CMK (cell line): ENCODE results near the gene MCRS1.

Source experiments
- DNase-seq: peaks from one replicate; pipeline ENCODE4 v3.0.0-alpha.2; 2010; ENCODE audit warnings: low read depth

MCRS1 gene

GRCh38 chr12:49555631-49556390, 12.1 kb downstream of the MCRS1 start:
- no peak for DNase-seq

DNA sequence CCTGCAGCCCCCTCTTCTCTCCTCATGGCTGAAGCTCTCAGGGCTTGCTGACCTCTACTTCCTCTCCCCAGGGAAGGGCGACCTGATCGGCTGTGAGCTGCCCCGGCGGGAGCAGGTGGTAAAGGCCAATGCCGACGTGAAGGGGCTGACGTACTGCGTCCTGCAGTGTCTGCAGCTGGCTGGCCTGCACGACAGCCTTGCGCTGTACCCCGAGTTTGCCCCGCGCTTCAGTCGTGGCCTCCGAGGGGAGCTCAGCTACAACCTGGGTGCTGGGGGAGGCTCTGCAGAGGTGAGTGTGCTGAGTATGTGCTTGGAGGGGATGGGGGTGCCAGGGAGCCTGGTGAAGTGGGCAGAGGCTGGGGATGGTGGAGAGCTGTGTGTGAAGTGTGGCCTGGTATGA, 13.7 kb downstream of the MCRS1 start:
- no peak for DNase-seq

GRCh38 chr12:49553512-49554088, 14.3 kb downstream of the MCRS1 start:
- DNase-seq, result no peak

DNA sequence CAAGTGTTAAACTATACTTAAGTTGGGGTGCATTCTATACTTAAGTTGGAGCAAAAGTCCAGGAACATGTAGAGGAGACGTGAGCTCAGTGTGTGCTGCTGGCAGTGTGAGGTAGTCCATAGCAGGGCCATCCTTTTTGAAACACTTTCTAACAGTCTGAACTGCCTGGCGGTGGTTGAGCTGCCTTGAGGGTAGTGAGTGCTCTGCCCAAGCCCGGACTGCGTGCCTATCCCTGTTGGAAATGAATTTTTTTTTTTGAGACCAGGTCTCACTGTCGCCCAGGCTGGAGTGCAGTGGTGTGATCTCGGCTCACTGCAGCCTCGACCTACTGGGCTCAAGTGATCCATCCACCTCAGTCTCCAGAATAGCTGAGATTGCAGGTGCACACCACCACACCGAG, 15.0 kb downstream of the MCRS1 start:
- no peak for DNase-seq

- DNase-seq, result no peak
These were observed 15.5 kb downstream of the MCRS1 start for GRCh38 chr12:49552425-49552824.

GRCh38 chr12:49552014-49552413, 15.9 kb downstream of the MCRS1 start:
- no peak for DNase-seq

- no peak for DNase-seq
These were observed 17.2 kb downstream of the MCRS1 start for GRCh38 chr12:49550693-49551252.

GRCh38 chr12:49549735-49550692, 17.9 kb downstream of the MCRS1 start:
- DNase-seq, result no peak

DNA sequence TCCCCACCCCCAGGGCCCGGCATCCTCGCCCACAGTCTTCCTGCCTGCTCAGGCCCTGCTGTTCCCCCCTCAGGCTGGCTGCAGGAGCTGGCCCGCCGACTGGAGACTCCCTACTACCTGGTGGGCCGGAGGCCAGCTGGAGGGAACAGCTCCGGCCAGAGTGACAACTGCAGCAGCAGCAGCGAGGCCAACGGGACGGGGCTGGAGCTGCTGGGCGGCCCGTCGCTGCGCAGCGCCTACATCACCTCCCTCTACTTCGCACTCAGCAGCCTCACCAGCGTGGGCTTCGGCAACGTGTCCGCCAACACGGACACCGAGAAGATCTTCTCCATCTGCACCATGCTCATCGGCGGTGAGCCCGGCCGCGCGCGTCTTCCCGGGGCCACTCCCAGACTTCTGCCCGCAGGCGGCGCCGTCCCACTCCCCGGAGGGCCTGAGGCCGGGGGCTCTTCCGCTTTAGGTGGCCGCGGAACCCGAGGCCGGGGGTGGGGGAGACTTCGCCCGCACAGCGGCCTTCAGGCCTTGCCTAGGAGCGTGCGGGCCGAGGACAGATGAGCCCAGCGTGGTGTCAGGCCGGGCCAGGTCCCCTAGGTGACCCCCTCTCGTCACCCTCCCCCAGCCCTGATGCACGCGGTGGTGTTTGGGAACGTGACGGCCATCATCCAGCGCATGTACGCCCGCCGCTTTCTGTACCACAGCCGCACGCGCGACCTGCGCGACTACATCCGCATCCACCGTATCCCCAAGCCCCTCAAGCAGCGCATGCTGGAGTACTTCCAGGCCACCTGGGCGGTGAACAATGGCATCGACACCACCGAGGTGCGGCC, 18.9 kb downstream of the MCRS1 start:
- DNase-seq, result no peak

DNA sequence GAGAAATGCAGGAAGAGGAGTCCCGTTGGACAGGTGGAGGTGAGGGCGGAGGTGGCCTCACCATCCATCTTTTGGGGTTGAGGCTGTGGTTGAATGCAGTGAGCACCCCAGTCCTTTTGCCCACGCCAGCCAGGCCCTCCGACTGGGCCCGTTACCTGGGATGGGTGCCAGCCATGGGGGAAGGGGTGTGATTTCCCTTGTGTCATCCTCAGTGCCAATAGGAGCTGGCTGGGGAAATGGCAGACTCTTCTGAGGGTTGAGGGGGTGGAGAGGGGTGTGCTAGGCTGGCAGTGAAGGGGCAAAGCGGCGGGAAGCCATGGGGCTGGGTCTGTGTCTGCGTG, 19.5 kb downstream of the MCRS1 start:
- no peak for DNase-seq

GRCh38 chr12:49547090-49547690, 20.8 kb downstream of the MCRS1 start:
- no peak for DNase-seq

- DNase-seq, result no peak
These were observed 21.5 kb downstream of the MCRS1 start for GRCh38 chr12:49546481-49546880.

DNA sequence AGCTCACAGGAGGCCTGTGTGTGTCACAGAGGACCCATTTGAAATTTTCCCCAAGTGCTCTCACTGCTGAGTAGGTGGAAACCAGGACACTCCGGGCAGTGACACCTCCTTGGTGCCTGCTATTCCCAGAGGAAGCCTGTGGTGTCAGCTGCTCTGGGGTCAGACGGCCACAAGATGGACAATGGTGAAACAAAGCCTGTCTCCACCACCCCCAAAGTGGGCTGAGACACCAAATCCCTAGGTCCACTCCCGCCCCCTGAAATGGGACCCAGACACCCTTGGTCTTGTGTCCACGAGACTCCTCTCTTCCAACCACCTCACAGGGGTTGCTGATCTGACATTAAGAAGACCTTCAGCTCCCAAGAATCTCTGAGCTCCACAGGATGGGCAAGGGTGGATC, 22.1 kb downstream of the MCRS1 start:
- DNase-seq, result no peak

DNA sequence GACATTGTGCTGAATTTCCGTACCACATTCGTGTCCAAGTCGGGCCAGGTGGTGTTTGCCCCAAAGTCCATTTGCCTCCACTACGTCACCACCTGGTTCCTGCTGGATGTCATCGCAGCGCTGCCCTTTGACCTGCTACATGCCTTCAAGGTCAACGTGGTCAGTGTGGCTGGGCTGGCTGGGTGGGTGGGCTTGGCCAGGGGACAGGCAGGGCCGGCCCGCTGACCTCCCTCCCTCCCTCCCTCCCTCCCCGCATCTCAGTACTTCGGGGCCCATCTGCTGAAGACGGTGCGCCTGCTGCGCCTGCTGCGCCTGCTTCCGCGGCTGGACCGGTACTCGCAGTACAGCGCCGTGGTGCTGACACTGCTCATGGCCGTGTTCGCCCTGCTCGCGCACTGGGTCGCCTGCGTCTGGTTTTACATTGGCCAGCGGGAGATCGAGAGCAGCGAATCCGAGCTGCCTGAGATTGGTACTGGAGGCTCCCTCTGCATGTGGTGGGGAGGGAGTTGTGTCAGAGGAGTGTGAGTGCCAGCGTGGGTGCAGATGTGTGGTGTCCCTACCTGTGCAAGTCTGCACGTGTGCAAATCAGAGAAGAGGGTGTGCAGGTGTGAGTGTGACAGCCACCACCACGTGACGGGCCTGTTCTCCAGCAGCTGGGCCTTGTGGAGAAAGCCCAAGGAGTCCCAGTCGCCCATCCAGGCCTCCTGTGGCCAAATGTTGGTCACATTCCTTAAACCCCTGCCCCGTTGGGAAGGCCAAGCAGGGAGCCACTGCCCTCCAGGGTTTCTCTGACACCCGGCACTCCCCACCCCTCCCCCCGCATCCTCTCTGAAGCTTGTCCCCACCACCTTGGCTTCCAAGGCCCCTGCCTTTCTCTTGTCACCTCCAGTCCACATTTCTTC, 23.8 kb downstream of the MCRS1 start:
- no peak for DNase-seq

- no peak for DNase-seq
These were observed 24.6 kb downstream of the MCRS1 start for GRCh38 chr12:49543221-49543913.

GRCh38 chr12:49542592-49543160, 25.3 kb downstream of the MCRS1 start:
- DNase-seq, result no peak

GRCh38 chr12:49541911-49542505, 25.9 kb downstream of the MCRS1 start:
- DNase-seq, result no peak

- DNase-seq, result no peak
These were observed 26.6 kb downstream of the MCRS1 start for GRCh38 chr12:49541140-49541861.
